Lower lobe of right lung (tissue), 2 donors: ENCODE results near the gene PEX10. TPM values are rescaled to one million over a fixed set of nuclear protein-coding genes. Genes with fewer than 3 reads are reported as not detected.

ENCODE experiments used
- ATAC-seq, 2 donors: fragments of 200-7000 bp; cut with Tn5 transposase; one replicate each; pipeline ENCODE4 v1.9.1; 2020 to 2022; ENCODE audit warnings: mild to moderate bottlenecking in 2 of 2, moderate library complexity in 2 of 2
- DNase-seq: peaks from one replicate; pipeline ENCODE4 v3.0.0-alpha.2; 2020
- H3K27ac ChIP-seq: fragments of 200-600 bp; one replicate; pipeline ENCODE4 v1.8.0; 2022
- H3K27me3 ChIP-seq: fragments of 200-600 bp; one replicate; pipeline ENCODE4 v1.8.0; 2022; ENCODE audit warnings: low read depth
- H3K36me3 ChIP-seq: fragments of 200-600 bp; one replicate; pipeline ENCODE4 v1.8.0; 2022; ENCODE audit warnings: mild to moderate bottlenecking
- H3K4me1 ChIP-seq: fragments of 200-600 bp; one replicate; pipeline ENCODE4 v1.8.0; 2022
- H3K4me3 ChIP-seq: fragments of 200-600 bp; one replicate; pipeline ENCODE4 v1.8.0; 2022; ENCODE audit warnings: mild to moderate bottlenecking
- H3K9me3 ChIP-seq: fragments of 200-600 bp; one replicate; pipeline ENCODE4 v1.8.0; 2022
- CTCF ChIP-seq: fragments of 200-600 bp; IDR thresholded peaks from one replicate; pipeline ENCODE4 v1.8.0; 2022; ENCODE audit warnings: antibody characterized with exemption, mild to moderate bottlenecking
- intact Hi-C: fragments of 100-400 bp; cut with DNase I; formaldehyde crosslinking; loops from one replicate; pipeline ENCODE4 v1.11.0; 2022
- total RNA-seq: library from RNA; stranded (reverse); fragmentation: NEBNext Ultra II Directional; extraction: Animal tissue kit (Norgen Biotek cat#: 25700); gene quantifications from one replicate; pipeline ENCODE4 v1.2.1, GENCODE V29; 2021
- donor health status: DM: no; HTN: yes; CAD: no; lungs with severe emphysema.

PEX10 gene
- total RNA-seq, 1 donor from 2014 or later = 12.4 TPM

DNA sequence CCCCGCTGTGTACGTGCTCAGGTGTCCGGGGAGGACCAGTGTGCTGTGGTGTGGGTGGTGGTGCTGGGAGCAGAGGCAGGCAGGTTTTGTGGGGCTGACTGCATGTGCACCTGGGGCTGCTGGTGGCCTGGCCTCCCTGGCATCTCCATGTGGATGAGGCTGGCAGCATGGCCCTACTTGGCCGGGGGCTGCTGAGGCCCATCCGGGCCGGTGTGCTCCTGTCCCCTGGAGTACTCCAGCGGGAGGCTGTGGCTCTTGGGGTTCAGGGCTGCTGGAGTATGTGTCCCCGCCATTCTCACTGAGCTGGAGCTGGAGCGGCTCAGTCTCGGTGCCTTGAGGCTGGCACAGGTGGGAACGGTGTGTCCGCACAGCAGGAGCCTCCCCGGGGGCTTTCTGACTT is 20.8 kb upstream of the PEX10 start:
- Histone ChIP-seq H3K4me1 (no peaks in the 10 kb centered on the region), H3K4me3 (no peak overlapping the region), H3K36me3 (no peaks in the 10 kb centered on the region), H3K27me3 (peaks cover 45% of the 10 kb centered on the region), H3K27ac (no peak overlapping the region), H3K9me3 (peaks cover 5% of the 10 kb centered on the region)
- no peak for TF ChIP-seq CTCF
- ATAC-seq = no peak
- no peak for DNase-seq
- intact Hi-C loops = no loop called here

DNA sequence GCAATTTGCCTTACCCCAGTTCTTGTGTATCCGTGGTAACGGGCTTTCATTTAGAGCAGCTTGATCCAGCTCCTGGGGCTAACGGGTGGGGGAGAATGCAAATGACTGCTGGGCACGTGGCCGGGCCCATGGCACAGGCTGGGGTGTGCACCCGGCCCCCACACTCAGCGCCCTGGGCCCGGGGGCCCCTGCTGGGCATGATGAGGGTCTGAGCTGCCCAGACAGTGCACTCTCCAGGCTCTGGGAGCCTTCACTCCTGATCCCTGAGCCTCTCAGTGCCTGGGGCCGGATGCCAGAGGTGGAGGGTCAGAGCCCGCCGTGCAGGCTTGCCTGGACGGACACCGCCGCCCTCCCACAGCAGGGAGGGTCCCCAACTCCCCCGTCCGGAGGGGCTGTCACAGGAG is 20.1 kb upstream of the PEX10 start:
- ATAC-seq (no peak), DNase-seq (no peak)
- peaks cover 5% of the 10 kb centered on the region for H3K9me3 ChIP-seq
- no peak for TF ChIP-seq CTCF
- intact Hi-C loops = no loop called here
- no peak overlapping the region for H3K4me3 ChIP-seq
- H3K27me3 ChIP-seq = peaks cover 53% of the 10 kb centered on the region
- no peaks in the 10 kb centered on the region for H3K36me3 ChIP-seq
- no peaks in the 10 kb centered on the region for H3K4me1 ChIP-seq
- no peak overlapping the region for H3K27ac ChIP-seq

DNA sequence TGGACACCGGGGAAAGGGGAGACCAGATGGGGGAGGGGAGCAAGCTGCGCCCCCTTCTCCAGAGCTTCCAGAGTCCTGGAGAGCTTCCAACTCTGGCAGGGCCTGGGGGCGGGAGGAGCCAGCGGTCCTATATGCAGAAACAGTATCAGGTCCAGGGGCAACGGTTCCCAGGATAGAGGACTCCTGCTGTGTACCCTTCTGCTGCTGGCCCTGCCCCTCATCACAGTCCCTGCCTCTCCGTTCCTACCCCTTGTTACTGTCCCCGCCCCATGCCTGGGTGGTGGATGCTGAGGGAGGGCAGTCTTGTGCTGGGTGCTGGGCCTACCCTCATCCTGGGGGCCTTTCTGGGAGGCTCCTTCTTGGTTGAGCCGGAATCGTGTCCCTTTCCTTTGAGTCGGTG is 19.2 kb upstream of the PEX10 start:
- Histone ChIP-seq H3K9me3 (peaks cover 5% of the 10 kb centered on the region), H3K4me3 (no peak overlapping the region), H3K4me1 (no peaks in the 10 kb centered on the region), H3K27me3 (peaks cover 60% of the 10 kb centered on the region), H3K27ac (no peak overlapping the region), H3K36me3 (no peaks in the 10 kb centered on the region)
- ATAC-seq = no peak
- no peak for DNase-seq
- no peak for TF ChIP-seq CTCF
- intact Hi-C loops = no loop called here

DNA sequence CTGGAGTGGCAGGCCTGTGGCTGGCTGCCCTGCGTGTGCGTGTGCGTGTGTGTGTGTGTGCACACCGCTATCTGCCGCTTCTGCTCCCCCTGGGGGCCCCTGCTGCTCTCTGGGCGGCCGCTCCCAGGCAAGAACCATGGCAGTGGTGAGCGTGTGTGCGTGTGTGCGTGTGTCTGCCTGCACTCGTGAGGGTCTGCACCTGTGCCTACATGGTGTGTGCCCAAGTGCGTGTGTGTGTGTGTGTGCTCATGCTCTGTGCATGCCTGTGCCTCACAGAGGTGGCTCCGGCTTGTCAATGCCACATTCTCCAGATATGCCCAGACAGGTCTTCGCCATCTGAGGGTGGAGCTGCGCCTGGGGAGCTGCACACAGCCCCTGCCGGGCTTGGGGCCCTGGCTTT is 18.7 kb upstream of the PEX10 start:
- H3K4me1 ChIP-seq = no peaks in the 10 kb centered on the region
- H3K4me3 ChIP-seq = no peak overlapping the region
- peaks cover 60% of the 10 kb centered on the region for H3K27me3 ChIP-seq
- ATAC-seq (no peak), DNase-seq (no peak)
- H3K27ac ChIP-seq = no peak overlapping the region
- H3K36me3 ChIP-seq = no peaks in the 10 kb centered on the region
- intact Hi-C loops = no loop called here
- no peak for TF ChIP-seq CTCF
- peaks cover 5% of the 10 kb centered on the region for H3K9me3 ChIP-seq

- no peak for DNase-seq
- intact Hi-C loops = no loop called here
Measured at GRCh38 chr1:2430592-2430973, 18.2 kb upstream of the PEX10 start.

More at GRCh38 chr1:2430592-2430973, 18.2 kb upstream of the PEX10 start:
- Histone ChIP-seq H3K27ac (no peak overlapping the region), H3K36me3 (no peaks in the 10 kb centered on the region), H3K4me3 (no peak overlapping the region), H3K9me3 (peaks cover 5% of the 10 kb centered on the region), H3K27me3 (peaks cover 60% of the 10 kb centered on the region), H3K4me1 (no peaks in the 10 kb centered on the region)
- no peak for ATAC-seq
- TF ChIP-seq CTCF = no peak
